Measurements from ENCODE around the gene SEMA4D.

SEMA4D gene

GRCh38 chr9:89420397-89421178 lies 77.3 kb downstream of the SEMA4D start:
- DNase-seq (ENCODE audit: insufficient read length) (no peak), FAIRE-seq (no peak)
- TF ChIP-seq POLR2A (IDR thresholded peaks at IDR 0.05; ENCODE audit: low read depth, low read length) (no peak), POLR2AphosphoS5 (IDR thresholded peaks at IDR 0.05; ENCODE audit: low read depth, low read length) (no peak), TAF1 (IDR thresholded peaks at IDR 0.05; ENCODE audit: borderline replicate concordance, low read depth, low read length) (no peak)

GRCh38 chr9:89419978-89420394 lies 77.9 kb downstream of the SEMA4D start:
- peak; percentile 94 for FAIRE-seq
- DNase-seq (ENCODE audit: insufficient read length) = no peak
- TF ChIP-seq POLR2A (IDR thresholded peaks at IDR 0.05; ENCODE audit: low read depth, low read length) = no peak
- TF ChIP-seq POLR2AphosphoS5 (IDR thresholded peaks at IDR 0.05; ENCODE audit: low read depth, low read length) = no peak
- no peak for TF ChIP-seq TAF1 (IDR thresholded peaks at IDR 0.05; ENCODE audit: borderline replicate concordance, low read depth, low read length)

DNA sequence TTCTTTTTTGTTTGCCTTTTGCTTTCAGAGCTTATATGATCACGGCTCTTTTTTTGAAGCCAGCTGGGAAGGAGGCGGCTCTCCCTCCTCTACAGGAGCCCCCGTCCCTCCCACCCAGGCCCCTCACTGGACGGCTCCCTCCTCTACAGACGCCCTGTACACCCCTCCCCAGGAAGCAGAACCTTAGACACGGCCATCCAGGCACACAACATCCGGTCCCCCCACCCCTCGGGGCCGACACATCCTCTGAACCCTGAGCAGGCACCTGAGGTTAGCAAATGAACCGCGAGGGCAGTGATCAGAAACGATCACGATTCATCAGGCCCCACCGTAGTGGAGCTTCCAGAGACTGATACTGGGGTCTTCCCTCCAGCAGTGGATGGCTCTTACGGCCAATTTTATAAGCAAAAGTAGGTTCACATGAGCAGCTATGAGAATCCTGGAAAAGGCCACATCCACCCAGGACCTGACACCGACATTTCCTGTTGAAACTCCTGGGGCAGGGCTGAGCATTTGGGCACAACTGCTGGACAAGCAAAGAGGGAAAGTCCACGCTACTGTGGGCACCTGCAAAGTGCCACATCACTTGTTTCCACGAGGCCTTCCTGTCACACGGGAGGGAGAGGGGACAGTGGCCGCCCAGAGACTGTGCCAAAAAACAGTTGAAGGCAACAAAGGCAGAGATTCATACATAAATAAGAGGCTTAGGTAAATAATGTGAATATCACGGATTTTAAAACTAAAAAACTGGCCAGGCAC lies 78.9 kb downstream of the SEMA4D start:
- DNase-seq (ENCODE audit: insufficient read length) (peak; percentile 66), FAIRE-seq (peak; percentile 98)
- TF ChIP-seq TAF1 (IDR thresholded peaks at IDR 0.05; ENCODE audit: borderline replicate concordance, low read depth, low read length) = no peak
- peak; percentile 53; the same call in 1 of the 2 replicates for TF ChIP-seq POLR2A (IDR thresholded peaks at IDR 0.05; ENCODE audit: low read depth, low read length)
- TF ChIP-seq POLR2AphosphoS5 (IDR thresholded peaks at IDR 0.05; ENCODE audit: low read depth, low read length) = no peak

DNA sequence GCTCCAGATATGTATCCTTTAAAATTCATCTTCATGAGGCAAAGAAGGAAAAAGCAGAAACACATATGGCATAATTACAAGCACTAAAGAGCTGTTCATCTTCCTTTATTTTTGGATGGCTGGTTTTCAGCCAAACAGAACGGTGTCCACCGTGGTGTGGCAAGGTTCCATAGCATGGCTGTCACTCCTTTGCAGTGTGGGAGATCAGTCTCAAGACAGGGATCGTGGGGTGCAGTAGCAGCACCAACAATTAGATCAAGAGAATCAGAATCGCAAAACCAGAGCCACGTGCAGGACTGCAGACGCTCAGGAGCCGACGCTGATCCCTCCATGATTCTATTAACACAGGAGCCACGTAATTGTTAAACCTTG lies 79.5 kb downstream of the SEMA4D start:
- TF ChIP-seq TAF1 (IDR thresholded peaks at IDR 0.05; ENCODE audit: borderline replicate concordance, low read depth, low read length) (no peak), POLR2A (IDR thresholded peaks at IDR 0.05; ENCODE audit: low read depth, low read length) (peak; percentile 25; the same call in 1 of the 2 replicates)
- DNase-seq (ENCODE audit: insufficient read length) (no peak), FAIRE-seq (no peak)

GRCh38 chr9:89417832-89418473 lies 80.0 kb downstream of the SEMA4D start:
- DNase-seq (ENCODE audit: insufficient read length) (no peak), FAIRE-seq (peak; percentile 75)
- TF ChIP-seq POLR2A (IDR thresholded peaks at IDR 0.05; ENCODE audit: low read depth, low read length) = no peak; the same call in 1 of the 2 replicates
- no peak for TF ChIP-seq TAF1 (IDR thresholded peaks at IDR 0.05; ENCODE audit: borderline replicate concordance, low read depth, low read length)
- no peak; the same call in 1 of the 2 replicates for TF ChIP-seq POLR2AphosphoS5 (IDR thresholded peaks at IDR 0.05; ENCODE audit: low read depth, low read length)

DNA sequence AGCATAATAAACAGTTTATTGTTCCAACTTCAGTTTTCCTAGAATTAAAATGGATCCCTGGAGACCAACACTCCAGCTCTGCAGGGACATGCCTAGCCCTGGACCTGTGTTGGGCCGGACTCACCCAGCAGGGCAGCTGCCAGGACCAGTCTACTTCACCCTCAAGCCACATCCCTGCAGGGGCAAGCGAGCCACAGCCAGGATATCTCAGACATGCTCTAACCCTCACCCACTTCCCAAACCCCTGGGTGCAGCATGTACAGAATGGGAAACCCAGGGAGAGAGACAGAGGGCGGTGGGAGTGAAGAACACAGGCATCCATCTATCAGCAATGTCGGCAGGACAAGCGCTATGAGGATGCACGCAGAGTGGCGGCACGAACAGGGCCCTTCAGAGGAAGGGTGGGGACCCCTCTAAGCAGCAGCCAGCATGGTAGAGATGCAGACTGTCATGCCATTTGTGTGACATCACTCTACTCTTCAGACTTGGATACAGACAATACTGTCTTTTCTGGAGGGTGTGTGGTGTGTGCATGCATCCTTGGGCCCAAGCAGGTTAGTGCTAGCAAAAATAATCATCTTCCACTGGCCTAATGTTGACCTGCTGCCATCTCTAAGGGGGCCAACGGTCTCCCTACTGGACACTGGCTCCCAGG lies 83.1 kb downstream of the SEMA4D start:
- TF ChIP-seq POLR2A (IDR thresholded peaks at IDR 0.05; ENCODE audit: low read depth, low read length) (no peak), TAF1 (IDR thresholded peaks at IDR 0.05; ENCODE audit: borderline replicate concordance, low read depth, low read length) (no peak), POLR2AphosphoS5 (IDR thresholded peaks at IDR 0.05; ENCODE audit: low read depth, low read length) (no peak)
- no peak for FAIRE-seq
- no peak for DNase-seq (ENCODE audit: insufficient read length)

GRCh38 chr9:89413963-89414638 lies 83.8 kb downstream of the SEMA4D start:
- DNase-seq (ENCODE audit: insufficient read length) (no peak), FAIRE-seq (no peak)
- TF ChIP-seq POLR2A (IDR thresholded peaks at IDR 0.05; ENCODE audit: low read depth, low read length) (no peak; the same call in 1 of the 2 replicates), POLR2AphosphoS5 (IDR thresholded peaks at IDR 0.05; ENCODE audit: low read depth, low read length) (no peak), TAF1 (IDR thresholded peaks at IDR 0.05; ENCODE audit: borderline replicate concordance, low read depth, low read length) (no peak)

DNA sequence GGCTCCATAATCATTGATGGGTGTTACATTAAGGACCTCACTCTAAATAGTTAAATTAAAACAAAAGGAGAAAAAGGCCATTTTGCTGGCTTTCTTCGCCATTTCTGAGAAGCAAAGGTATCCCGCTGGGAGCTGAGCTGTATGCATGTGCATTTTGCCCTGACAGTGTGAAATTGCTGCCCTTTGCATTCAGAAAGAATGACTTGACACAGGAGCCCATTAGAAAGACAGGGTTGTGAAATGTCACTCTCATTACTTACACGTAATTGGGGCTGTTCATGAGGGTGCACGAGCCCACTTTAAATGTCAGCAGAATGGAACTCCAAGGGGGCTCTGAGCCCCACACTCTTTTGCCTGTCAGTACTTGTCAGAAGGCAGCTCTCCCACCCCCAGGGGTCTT lies 85.0 kb downstream of the SEMA4D start:
- DNase-seq (ENCODE audit: insufficient read length) (no peak), FAIRE-seq (no peak)
- TF ChIP-seq TAF1 (IDR thresholded peaks at IDR 0.05; ENCODE audit: borderline replicate concordance, low read depth, low read length) (no peak), POLR2A (IDR thresholded peaks at IDR 0.05; ENCODE audit: low read depth, low read length) (no peak), POLR2AphosphoS5 (IDR thresholded peaks at IDR 0.05; ENCODE audit: low read depth, low read length) (no peak)

DNA sequence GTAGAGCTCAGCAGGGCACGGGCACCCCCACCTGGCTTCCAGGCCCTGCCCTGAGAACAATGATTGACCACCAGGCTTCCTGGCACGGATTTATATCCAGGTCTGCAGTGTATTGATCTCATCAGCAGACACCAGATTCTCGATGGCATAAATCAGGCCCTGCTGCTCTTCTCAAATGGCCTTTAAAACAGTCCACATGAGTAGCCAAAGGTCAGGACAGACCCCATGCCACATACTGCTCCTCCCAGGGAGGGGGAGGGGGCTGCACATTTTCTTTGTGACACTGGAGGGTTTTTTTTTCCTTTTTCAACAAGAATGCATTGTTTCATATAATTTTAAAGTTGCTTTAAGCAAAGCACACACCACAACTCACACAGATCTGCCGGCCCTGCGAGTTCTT lies 85.4 kb downstream of the SEMA4D start:
- FAIRE-seq = no peak
- TF ChIP-seq POLR2A (IDR thresholded peaks at IDR 0.05; ENCODE audit: low read depth, low read length) (no peak), TAF1 (IDR thresholded peaks at IDR 0.05; ENCODE audit: borderline replicate concordance, low read depth, low read length) (no peak), POLR2AphosphoS5 (IDR thresholded peaks at IDR 0.05; ENCODE audit: low read depth, low read length) (no peak)

GRCh38 chr9:89411759-89412158 lies 86.2 kb downstream of the SEMA4D start:
- DNase-seq (ENCODE audit: insufficient read length) (no peak), FAIRE-seq (no peak)
- TF ChIP-seq TAF1 (IDR thresholded peaks at IDR 0.05; ENCODE audit: borderline replicate concordance, low read depth, low read length) (no peak), POLR2A (IDR thresholded peaks at IDR 0.05; ENCODE audit: low read depth, low read length) (no peak), POLR2AphosphoS5 (IDR thresholded peaks at IDR 0.05; ENCODE audit: low read depth, low read length) (no peak)

More for the DNA sequence above, 85.4 kb downstream of the SEMA4D start:
- DNase-seq (ENCODE audit: insufficient read length) = no peak

Data from GM12892 (cell line).